SH-SY5Y (cell line): ENCODE measurements around the gene GOLGB1.

Source experiments
- GATA2 ChIP-seq: IDR thresholded peaks from 2 replicates; pipeline ENCODE4 v1.6.1; 2011; ENCODE audit warnings: mild to moderate bottlenecking, low read depth, low read length
- GATA3 ChIP-seq: IDR thresholded peaks from 2 replicates; pipeline ENCODE4 v1.6.1; 2011; ENCODE audit warnings: low read depth, mild to moderate bottlenecking, low read length, moderate library complexity

GOLGB1 gene

GRCh38 chr3:121642601-121643314 is 106.8 kb downstream of the GOLGB1 start:
- TF ChIP-seq GATA2 (no peak), GATA3 (no peak)

DNA sequence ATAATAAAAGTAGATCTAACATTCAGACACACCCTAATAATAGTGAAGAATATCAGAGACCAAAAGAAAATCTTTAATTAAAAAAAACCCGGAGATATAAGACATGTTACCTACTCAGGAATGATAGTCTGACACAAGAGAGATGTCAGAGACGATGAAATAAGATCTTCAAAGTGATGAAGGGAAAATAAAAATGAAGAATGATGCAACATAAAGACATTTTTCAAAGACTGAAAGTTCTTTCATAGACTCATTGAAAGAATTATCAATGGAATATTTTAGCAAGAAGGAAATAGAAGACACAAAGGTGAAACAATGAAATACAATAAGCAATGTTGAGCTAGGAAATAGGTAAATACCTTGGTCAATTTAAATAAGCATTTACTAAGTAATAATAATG is 108.4 kb downstream of the GOLGB1 start:
- TF ChIP-seq GATA2 (no peak), GATA3 (no peak)

- TF ChIP-seq GATA2 = no peak
- no peak for TF ChIP-seq GATA3
These were observed 111.6 kb downstream of the GOLGB1 start for GRCh38 chr3:121637922-121638321.

DNA sequence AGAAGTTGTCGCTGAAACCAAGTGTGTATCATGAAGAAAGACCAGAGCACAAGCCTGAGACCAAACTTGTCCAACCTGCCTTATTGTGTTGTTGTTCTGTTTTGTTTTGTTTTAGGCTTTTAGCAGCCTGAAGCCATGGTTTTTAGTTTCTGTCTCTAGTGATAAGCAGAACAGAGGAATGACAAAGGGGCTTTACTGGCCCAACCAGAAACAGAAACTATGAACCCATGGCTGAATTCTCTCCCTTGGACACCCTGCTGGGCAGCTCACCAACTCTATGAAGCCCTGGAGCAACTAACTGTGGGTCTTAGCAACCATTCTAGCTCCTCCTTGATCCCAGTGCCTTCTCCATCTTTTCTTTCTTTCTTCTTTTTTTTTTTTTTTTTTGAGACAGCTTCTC is 119.2 kb downstream of the GOLGB1 start:
- no peak for TF ChIP-seq GATA2
- TF ChIP-seq GATA3 = no peak

GRCh38 chr3:121629601-121630000 is 119.9 kb downstream of the GOLGB1 start:
- TF ChIP-seq GATA3 = no peak
- no peak for TF ChIP-seq GATA2

DNA sequence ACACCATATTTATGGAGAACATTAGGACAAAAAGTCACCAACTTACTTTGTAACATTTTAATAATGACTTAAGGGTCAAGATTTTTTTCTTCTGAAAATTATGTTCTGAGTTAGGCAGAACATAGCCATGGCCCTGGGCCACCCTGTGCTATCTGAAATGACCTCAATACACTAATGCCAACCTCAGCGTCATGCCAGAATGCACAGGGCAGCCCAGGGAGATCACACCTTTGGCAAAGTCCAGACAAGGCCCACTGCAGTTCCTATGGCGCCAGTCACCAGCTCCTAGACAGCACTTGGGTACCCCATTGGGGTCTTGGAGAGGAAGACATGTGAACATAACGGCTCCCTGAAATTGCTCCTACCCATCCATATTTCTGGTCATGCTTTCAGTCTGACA is 121.9 kb downstream of the GOLGB1 start:
- TF ChIP-seq GATA2 (no peak), GATA3 (no peak)

DNA sequence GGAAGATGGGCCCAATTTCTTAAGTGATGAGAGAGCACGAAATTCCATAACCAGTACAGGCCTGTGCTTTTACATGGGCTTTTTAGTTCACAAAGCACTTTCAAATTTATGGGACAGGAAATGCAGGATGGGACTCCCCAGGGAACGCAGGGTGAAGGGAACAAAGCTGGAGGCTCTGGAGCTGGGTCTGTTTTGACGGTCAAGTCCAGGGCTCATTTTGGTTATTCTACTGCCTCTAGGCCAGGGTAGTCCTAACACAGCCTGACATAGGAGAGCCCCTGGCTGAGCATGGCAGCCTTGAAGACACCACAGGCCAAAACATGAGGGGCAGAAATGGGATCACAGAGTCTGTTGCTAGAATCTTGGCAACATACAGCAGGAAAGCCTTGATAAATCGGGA is 122.3 kb downstream of the GOLGB1 start:
- TF ChIP-seq GATA2 = no peak
- TF ChIP-seq GATA3 = no peak

DNA sequence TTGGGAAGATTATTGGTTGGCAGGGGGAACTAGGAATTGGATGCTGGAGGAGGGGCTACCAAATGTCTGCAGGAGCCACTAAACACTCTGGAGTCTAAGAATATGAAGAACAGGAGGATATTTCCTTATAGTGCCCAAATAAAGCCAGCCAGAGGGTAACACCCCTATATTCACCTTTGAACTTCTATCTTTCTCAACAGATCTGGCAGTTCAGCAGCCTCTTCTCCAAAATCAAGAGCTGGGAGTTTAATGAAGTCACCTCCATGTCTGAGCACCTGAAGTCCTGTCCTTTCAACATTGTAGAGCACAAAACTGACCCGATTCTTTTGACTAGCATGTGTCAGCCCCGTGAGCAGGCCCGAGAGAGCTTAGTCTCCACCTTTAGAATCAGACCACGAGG is 123.0 kb downstream of the GOLGB1 start:
- TF ChIP-seq GATA2 (no peak), GATA3 (no peak)

DNA sequence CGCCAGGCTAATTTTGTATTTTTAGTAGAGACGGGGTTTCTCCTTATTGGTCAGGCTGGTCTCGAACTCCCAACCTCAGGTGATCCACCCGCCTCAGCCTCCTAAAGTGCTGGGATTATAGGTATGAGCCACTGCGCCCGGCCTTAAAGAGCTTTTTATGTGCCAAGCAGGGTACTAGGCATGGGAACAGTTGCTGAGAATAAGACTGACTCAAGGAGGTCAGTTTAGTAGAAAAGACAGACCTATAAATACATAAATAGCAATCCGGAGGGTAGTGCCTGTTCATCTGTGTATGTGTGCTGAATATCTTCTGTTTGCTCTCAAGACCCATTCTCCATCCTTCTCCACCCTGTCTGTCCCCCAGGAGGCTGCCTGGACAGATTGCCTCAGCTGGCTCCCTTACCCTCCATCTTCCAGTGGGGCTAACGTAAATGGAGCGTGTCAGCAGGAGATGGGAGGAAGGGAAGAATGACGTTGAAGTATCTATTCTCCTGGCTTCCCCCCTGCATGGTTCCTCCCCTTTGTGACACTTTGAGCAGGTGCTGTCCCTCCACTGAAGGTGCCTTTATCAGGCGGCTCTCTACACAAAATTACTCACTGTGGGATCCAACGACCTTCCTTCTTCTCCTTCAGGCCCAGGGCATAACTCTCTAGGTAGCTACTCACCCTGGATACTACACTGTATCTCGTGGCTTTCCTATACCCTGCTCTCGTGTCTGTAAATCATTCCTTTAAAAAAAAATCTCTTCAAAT is 125.2 kb downstream of the GOLGB1 start:
- no peak for TF ChIP-seq GATA3
- TF ChIP-seq GATA2 = no peak

- TF ChIP-seq GATA3 = no peak
- TF ChIP-seq GATA2 = no peak
These were observed 128.1 kb downstream of the GOLGB1 start for GRCh38 chr3:121621491-121621890.

GRCh38 chr3:121619691-121620090 is 129.8 kb downstream of the GOLGB1 start:
- no peak for TF ChIP-seq GATA3
- no peak for TF ChIP-seq GATA2
